Natural killer cell (primary cell): ENCODE results near the gene NEO1. TPM values are rescaled to one million over a fixed set of nuclear protein-coding genes. Genes with fewer than 3 reads are reported as not detected.

ENCODE experiments used
- ATAC-seq, 3 donors: fragments of 150-1000 bp in 2 of 3; fragments of 200-7000 bp in 1 of 3; cut with Tn5 transposase; 1 replicate in 1 of 3; 2 replicates in 2 of 3; pipeline ENCODE4 v1.10.0; 2021; ENCODE audit warnings: mild to moderate bottlenecking in 2 of 3, moderate library complexity in 2 of 3
- DNase-seq, 2 donors: peaks; one replicate each; pipeline versions ENCODE4 v3.0.0 to v3.0.0-alpha.2; 2013 to 2021; ENCODE audit warnings: mixed read lengths in 1 of 2
- H3K27ac ChIP-seq: one replicate; pipeline ENCODE4 v1.5.1; 2013; ENCODE audit warnings: mild to moderate bottlenecking, low read length
- H3K27me3 ChIP-seq: one replicate; pipeline ENCODE4 v1.6.1; 2013; ENCODE audit warnings: low read length; ENCODE audit not compliant: control insufficient read depth, insufficient read depth
- H3K36me3 ChIP-seq: one replicate; pipeline ENCODE4 v1.6.1; 2013; ENCODE audit warnings: low read length; ENCODE audit not compliant: control insufficient read depth, insufficient read depth
- H3K4me1 ChIP-seq: one replicate; pipeline ENCODE4 v1.6.1; 2013; ENCODE audit warnings: low read length; ENCODE audit not compliant: control insufficient read depth, insufficient read depth
- H3K4me3 ChIP-seq: one replicate; pipeline ENCODE4 v1.5.1; 2013; ENCODE audit warnings: low read length
- H3K9me3 ChIP-seq: one replicate; pipeline ENCODE4 v1.6.1; 2013; ENCODE audit warnings: low read length; ENCODE audit not compliant: control insufficient read depth, insufficient read depth
- H3K27ac Mint-ChIP-seq, 2 donors: one replicate each; pipeline ENCODE4 v1.8.0; 2022; ENCODE audit warnings: mild to moderate bottlenecking in 2 of 2, mixed read lengths in 2 of 2, moderate library complexity in 1 of 2
- H3K27me3 Mint-ChIP-seq, 2 donors: one replicate each; pipeline ENCODE4 v1.8.0; 2022; ENCODE audit warnings: low read depth in 2 of 2, mixed read lengths in 2 of 2
- H3K36me3 Mint-ChIP-seq: one replicate; pipeline ENCODE4 v1.8.0; 2022; ENCODE audit warnings: mixed read lengths
- H3K4me1 Mint-ChIP-seq, 2 donors: one replicate each; pipeline ENCODE4 v1.8.0; 2022; ENCODE audit warnings: mixed read lengths in 2 of 2
- H3K4me3 Mint-ChIP-seq: one replicate; pipeline ENCODE4 v1.8.0; 2022; ENCODE audit warnings: mild to moderate bottlenecking, moderate library complexity, mixed read lengths
- H3K9me3 Mint-ChIP-seq, 2 donors: one replicate each; pipeline ENCODE4 v1.8.0; 2022; ENCODE audit warnings: mixed read lengths in 2 of 2
- CTCF ChIP-seq: fragments of 200-600 bp; IDR thresholded peaks from one replicate; pipeline ENCODE4 v1.8.0; 2022; ENCODE audit warnings: antibody characterized with exemption
- WGBS: methylation state at CpG from one replicate; pipeline ENCODE4 v1.1.7; 2013; ENCODE audit warnings: missing lambda C conversion rate; ENCODE audit not compliant: insufficient coverage; 5-methylcytosine and 5-hydroxymethylcytosine counted together
- intact Hi-C: fragments of 100-400 bp; cut with micrococcal nuclease; formaldehyde crosslinking; loops from one replicate; pipeline ENCODE4 v1.14.2; 2022
- total RNA-seq, 4 donors: library from RNA; stranded (reverse); fragments of 120-200 nt in 1 of 4; gene quantifications; one replicate each; pipeline versions ENCODE4 v1.2.3 to v1.2.4, GENCODE V29; 2013 to 2022

The NEO1 gene
- total RNA-seq, 3 donors from 2014 or later (not counting 1 experiment from before 2014, with no cell fraction given) = 16.3 to 19.0 (median 17.4) TPM

GRCh38 chr15:73328149-73328820 is 276.0 kb downstream of the NEO1 start:
- Mint-ChIP-seq H3K27me3 (peaks cover 0 to 9% of the 10 kb centered on the region in 2 donors), H3K9me3 (no peaks in the 10 kb centered on the region), H3K36me3 (no peaks in the 10 kb centered on the region), H3K27ac (peak overlapping the region in 1 of 2 donors; percentile 25), H3K4me3 (no peak overlapping the region), H3K4me1 (peaks cover 0 to 13% of the 10 kb centered on the region in 2 donors)
- Histone ChIP-seq H3K9me3 (no peaks in the 10 kb centered on the region), H3K4me3 (no peak overlapping the region), H3K4me1 (peaks cover 3% of the 10 kb centered on the region), H3K27ac (no peak overlapping the region), H3K36me3 (no peaks in the 10 kb centered on the region), H3K27me3 (no peaks in the 10 kb centered on the region)
- DNase-seq (no peak), ATAC-seq (no peak)
- no peak for TF ChIP-seq CTCF
- intact Hi-C loops = no loop called here
- 78% methylated on average over 12 of the region's 12 CpGs for WGBS

GRCh38 chr15:73328981-73329380 is 276.7 kb downstream of the NEO1 start:
- no peaks in the 10 kb centered on the region for H3K36me3 Mint-ChIP-seq
- no peak for ATAC-seq
- peaks cover 0 to 9% of the 10 kb centered on the region in 2 donors for H3K27me3 Mint-ChIP-seq
- Histone ChIP-seq H3K27ac (no peak overlapping the region), H3K4me1 (peaks cover 3% of the 10 kb centered on the region), H3K36me3 (no peaks in the 10 kb centered on the region), H3K9me3 (no peaks in the 10 kb centered on the region), H3K27me3 (no peaks in the 10 kb centered on the region), H3K4me3 (no peak overlapping the region)
- H3K4me3 Mint-ChIP-seq = no peak overlapping the region
- H3K4me1 Mint-ChIP-seq = peaks cover 0 to 13% of the 10 kb centered on the region in 2 donors
- no peaks in the 10 kb centered on the region for H3K9me3 Mint-ChIP-seq
- H3K27ac Mint-ChIP-seq = peak overlapping the region in 1 of 2 donors; percentile 25
- no peak for TF ChIP-seq CTCF
- no peak for DNase-seq
- intact Hi-C loops = no loop called here
- WGBS = 81% methylated on average over 10 of the region's 10 CpGs

GRCh38 chr15:73329501-73330200 is 277.4 kb downstream of the NEO1 start:
- 83% methylated on average over 20 of the region's 21 CpGs for WGBS
- Histone ChIP-seq H3K36me3 (no peaks in the 10 kb centered on the region), H3K27me3 (no peaks in the 10 kb centered on the region), H3K4me1 (peaks cover 3% of the 10 kb centered on the region), H3K9me3 (no peaks in the 10 kb centered on the region), H3K27ac (no peak overlapping the region), H3K4me3 (no peak overlapping the region)
- no peak for DNase-seq
- no peak for TF ChIP-seq CTCF
- ATAC-seq = no peak
- Mint-ChIP-seq H3K4me1 (peaks cover 0 to 13% of the 10 kb centered on the region in 2 donors), H3K27me3 (peaks cover 0 to 9% of the 10 kb centered on the region in 2 donors), H3K27ac (no peak overlapping the region), H3K4me3 (no peak overlapping the region), H3K9me3 (no peaks in the 10 kb centered on the region), H3K36me3 (no peaks in the 10 kb centered on the region)
- intact Hi-C loops = no loop called here
